ENCODE data around the gene CXCL14.

Gene CXCL14

GRCh38 chr5:135596157-135596763 is 17.5 kb upstream of the CXCL14 start:
- DNase-seq (ENCODE audit: low read depth): no peak
- no peak for TF ChIP-seq POLR2A (IDR thresholded peaks at IDR 0.05; ENCODE audit: extremely low read depth, insufficient read length)
- TF ChIP-seq CTCF (IDR thresholded peaks at IDR 0.05; ENCODE audit: low read depth, low read length): no peak
- no peak for TF ChIP-seq MAX (IDR thresholded peaks at IDR 0.05; ENCODE audit: low read depth, low read length)
- no peak for TF ChIP-seq MYC (IDR thresholded peaks at IDR 0.05; ENCODE audit: low read depth, low read length)
- H3K4me3 ChIP-seq (ENCODE audit: low read depth, low read length): no peak overlapping the region

GRCh38 chr5:135594416-135594960 is 15.7 kb upstream of the CXCL14 start:
- DNase-seq (ENCODE audit: low read depth): no peak

GRCh38 chr5:135593886-135594285 is 15.1 kb upstream of the CXCL14 start:
- peak; percentile 29 for DNase-seq (ENCODE audit: low read depth)
- TF ChIP-seq MAX (IDR thresholded peaks at IDR 0.05; ENCODE audit: low read depth, low read length) (no peak), CTCF (IDR thresholded peaks at IDR 0.05; ENCODE audit: low read depth, low read length) (no peak), POLR2A (IDR thresholded peaks at IDR 0.05; ENCODE audit: extremely low read depth, insufficient read length) (no peak), MYC (IDR thresholded peaks at IDR 0.05; ENCODE audit: low read depth, low read length) (no peak)
- H3K4me3 ChIP-seq (ENCODE audit: low read depth, low read length): no peak overlapping the region

More at GRCh38 chr5:135594416-135594960, 15.7 kb upstream of the CXCL14 start:
- no peak for TF ChIP-seq CTCF (IDR thresholded peaks at IDR 0.05; ENCODE audit: low read depth, low read length)
- H3K4me3 ChIP-seq (ENCODE audit: low read depth, low read length): no peak overlapping the region

- no peak for DNase-seq (ENCODE audit: low read depth)
- TF ChIP-seq MYC (IDR thresholded peaks at IDR 0.05; ENCODE audit: low read depth, low read length) (no peak), CTCF (IDR thresholded peaks at IDR 0.05; ENCODE audit: low read depth, low read length) (no peak), POLR2A (IDR thresholded peaks at IDR 0.05; ENCODE audit: extremely low read depth, insufficient read length) (no peak), MAX (IDR thresholded peaks at IDR 0.05; ENCODE audit: low read depth, low read length) (no peak)
- H3K4me3 ChIP-seq (ENCODE audit: low read depth, low read length): no peak overlapping the region
Measured at GRCh38 chr5:135593141-135593540, 14.3 kb upstream of the CXCL14 start.

- DNase-seq (ENCODE audit: low read depth): no peak
- TF ChIP-seq MAX (IDR thresholded peaks at IDR 0.05; ENCODE audit: low read depth, low read length): no peak
- TF ChIP-seq MYC (IDR thresholded peaks at IDR 0.05; ENCODE audit: low read depth, low read length): no peak
- TF ChIP-seq POLR2A (IDR thresholded peaks at IDR 0.05; ENCODE audit: extremely low read depth, insufficient read length): no peak
- TF ChIP-seq CTCF (IDR thresholded peaks at IDR 0.05; ENCODE audit: low read depth, low read length): no peak
- no peak overlapping the region for H3K4me3 ChIP-seq (ENCODE audit: low read depth, low read length)
Measured at GRCh38 chr5:135592312-135593045, 13.7 kb upstream of the CXCL14 start.

All from NB4 (cell line).